SU-DHL-6 (cell line): ENCODE measurements around the gene EPHA8.

ENCODE experiments used
- H2AFZ ChIP-seq: fragments of 200-600 bp; sonication (generic); 2 replicates; pipeline ENCODE4 v1.6.1; 2014; ENCODE audit warnings: low read depth, mild to moderate bottlenecking, moderate library complexity, mixed read lengths, antibody characterized with exemption, low read length; ENCODE audit not compliant: severe bottlenecking
- H3F3A ChIP-seq: fragments of 200-600 bp; shearing (Covaris generic); 2 replicates; pipeline ENCODE4 v1.6.0; 2016; ENCODE audit warnings: antibody characterized with exemption, mild to moderate bottlenecking; ENCODE audit not compliant: insufficient read depth
- H3K27ac ChIP-seq: fragments of 200-600 bp; sonication (generic); 2 replicates; pipeline ENCODE4 v1.5.1; 2016; ENCODE audit warnings: low read depth, mild to moderate bottlenecking, low read length, moderate library complexity, mixed read lengths
- H3K27me3 ChIP-seq: fragments of 200-600 bp; sonication (generic), shearing (Covaris generic); 2 replicates; pipeline ENCODE4 v1.6.0; 2014; ENCODE audit warnings: mild to moderate bottlenecking, low read length
- H3K36me3 ChIP-seq: fragments of 200-600 bp; sonication (generic); 2 replicates; pipeline ENCODE4 v1.6.1; 2014; ENCODE audit warnings: mild to moderate bottlenecking, low read length, mixed read lengths
- H3K4me2 ChIP-seq: fragments of 300-600, 200-600 bp; shearing (Covaris generic), sonication (generic); 2 replicates; pipeline ENCODE4 v1.6.0; 2014; ENCODE audit warnings: low read length, low read depth, mild to moderate bottlenecking; ENCODE audit not compliant: poor library complexity, severe bottlenecking
- H3K4me3 ChIP-seq: fragments of 200-600 bp; sonication (generic); 2 replicates; pipeline ENCODE4 v1.5.1; 2014; ENCODE audit warnings: antibody characterized with exemption, low read length, mild to moderate bottlenecking, mixed read lengths; ENCODE audit not compliant: insufficient read depth, poor library complexity, severe bottlenecking
- H3K79me2 ChIP-seq: fragments of 200-600 bp; sonication (generic); 2 replicates; pipeline ENCODE4 v1.6.1; 2014; ENCODE audit warnings: mild to moderate bottlenecking, low read length, moderate library complexity; ENCODE audit not compliant: insufficient read depth
- H3K9ac ChIP-seq: fragments of 200-600 bp; sonication (generic); 2 replicates; pipeline ENCODE4 v1.7.0; 2014; ENCODE audit warnings: mild to moderate bottlenecking, low read length
- H3K9me2 ChIP-seq: fragments of 200-600 bp; sonication (generic); replicated peaks from 2 replicates; pipeline ENCODE4 v1.6.1; 2014; ENCODE audit warnings: low read length; ENCODE audit not compliant: insufficient read depth
- H3K9me3 ChIP-seq: fragments of 200-600 bp; sonication (generic); 2 replicates; pipeline ENCODE4 v1.6.1; 2014; ENCODE audit warnings: low read length, mixed read lengths; ENCODE audit not compliant: insufficient read depth
- H4K20me1 ChIP-seq: fragments of 200-600 bp; sonication (generic); 2 replicates; pipeline ENCODE4 v1.6.1; 2014; ENCODE audit warnings: low read depth, mild to moderate bottlenecking, antibody characterized with exemption, low read length, moderate library complexity, mixed read lengths
- EZH2phosphoT487 ChIP-seq: fragments of 200-600 bp; sonication (generic), shearing (Covaris generic); conservative IDR thresholded peaks from 2 replicates; pipeline ENCODE4 v1.6.1; 2018; ENCODE audit warnings: mild to moderate bottlenecking, antibody characterized with exemption, low read length, moderate library complexity, mixed read lengths
- TF ChIP-seq, protein P1 (sequence below): fragments of 200-600 bp; sonication (generic); IDR thresholded peaks from one replicate; pipeline ENCODE4 v1.5.1; 2017; ENCODE audit warnings: antibody characterized with exemption, mild to moderate bottlenecking, low read length, moderate library complexity; ENCODE audit not compliant: insufficient read depth, poor library complexity, severe bottlenecking

EPHA8 gene

DNA sequence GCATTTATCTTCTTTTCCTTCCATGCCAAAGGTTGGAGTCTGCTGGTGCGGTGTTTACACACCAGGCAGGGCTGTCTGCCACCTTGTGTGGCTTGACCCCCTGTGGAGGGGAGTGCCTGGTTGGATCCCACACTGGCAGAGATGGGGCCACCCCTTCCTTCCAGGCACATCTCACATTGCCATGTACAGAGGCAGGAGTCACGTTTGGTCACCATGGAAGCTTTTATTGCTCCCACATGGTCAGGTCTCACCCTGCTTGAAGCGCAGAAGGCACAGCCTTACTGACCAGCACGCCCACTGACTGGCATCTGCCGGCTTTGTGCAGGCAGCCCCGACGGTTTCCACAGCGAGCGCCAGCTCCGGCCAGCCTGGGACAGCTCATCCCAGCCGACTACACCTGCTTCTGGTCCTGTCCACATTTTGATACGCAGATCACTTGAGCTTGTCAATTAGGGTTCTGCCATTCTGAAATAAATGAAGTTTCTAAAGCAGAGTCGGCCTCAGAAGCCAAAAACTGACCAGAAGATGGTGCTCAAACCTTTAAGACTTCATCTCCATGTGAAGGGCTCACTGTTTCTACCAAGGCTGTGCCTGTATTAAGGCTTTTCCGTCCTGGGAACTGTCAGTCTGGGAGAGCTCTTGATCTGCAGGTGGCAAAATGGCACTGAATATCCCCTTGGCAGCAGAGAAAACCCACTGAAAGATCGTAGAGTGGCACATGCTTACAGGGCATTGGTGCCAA lies 35.6 kb upstream of the EPHA8 start:
- Histone ChIP-seq H3K36me3 (no peaks in the 10 kb centered on the region), H3K79me2 (no peaks in the 10 kb centered on the region), H3K27ac (no peak overlapping the region), H3K4me3 (no peak overlapping the region), H4K20me1 (no peaks in the 10 kb centered on the region), H3K9me3 (no peaks in the 10 kb centered on the region), H3K27me3 (no peaks in the 10 kb centered on the region), H3K9ac (no peak overlapping the region), H3F3A (no peaks in the 10 kb centered on the region), H3K9me2 (no peaks in the 10 kb centered on the region), H3K4me2 (no peak overlapping the region), H2AFZ (no peak overlapping the region)
- TF ChIP-seq, protein P1, sequence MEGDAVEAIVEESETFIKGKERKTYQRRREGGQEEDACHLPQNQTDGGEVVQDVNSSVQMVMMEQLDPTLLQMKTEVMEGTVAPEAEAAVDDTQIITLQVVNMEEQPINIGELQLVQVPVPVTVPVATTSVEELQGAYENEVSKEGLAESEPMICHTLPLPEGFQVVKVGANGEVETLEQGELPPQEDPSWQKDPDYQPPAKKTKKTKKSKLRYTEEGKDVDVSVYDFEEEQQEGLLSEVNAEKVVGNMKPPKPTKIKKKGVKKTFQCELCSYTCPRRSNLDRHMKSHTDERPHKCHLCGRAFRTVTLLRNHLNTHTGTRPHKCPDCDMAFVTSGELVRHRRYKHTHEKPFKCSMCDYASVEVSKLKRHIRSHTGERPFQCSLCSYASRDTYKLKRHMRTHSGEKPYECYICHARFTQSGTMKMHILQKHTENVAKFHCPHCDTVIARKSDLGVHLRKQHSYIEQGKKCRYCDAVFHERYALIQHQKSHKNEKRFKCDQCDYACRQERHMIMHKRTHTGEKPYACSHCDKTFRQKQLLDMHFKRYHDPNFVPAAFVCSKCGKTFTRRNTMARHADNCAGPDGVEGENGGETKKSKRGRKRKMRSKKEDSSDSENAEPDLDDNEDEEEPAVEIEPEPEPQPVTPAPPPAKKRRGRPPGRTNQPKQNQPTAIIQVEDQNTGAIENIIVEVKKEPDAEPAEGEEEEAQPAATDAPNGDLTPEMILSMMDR, result no peak
- no peak for TF ChIP-seq EZH2phosphoT487

DNA sequence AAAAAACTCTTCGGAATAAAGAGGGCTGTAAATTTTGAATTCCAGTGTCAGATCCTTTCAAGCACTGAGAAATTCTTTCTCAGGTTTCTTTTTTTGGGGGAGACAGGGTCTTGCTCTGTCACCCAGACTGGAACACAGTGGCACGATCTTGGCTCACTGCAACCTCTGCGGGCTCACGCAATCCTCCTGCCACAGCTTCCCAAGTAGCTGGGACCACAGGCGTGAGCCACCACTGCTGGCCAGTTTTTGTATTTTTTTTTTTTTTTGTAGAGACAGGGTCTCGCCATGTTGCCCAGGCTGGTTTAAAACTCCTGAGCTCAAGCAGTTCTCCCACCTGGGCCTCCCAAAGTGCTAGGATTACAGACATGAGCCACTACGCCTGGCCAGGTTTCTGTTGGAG lies 34.8 kb upstream of the EPHA8 start:
- Histone ChIP-seq H4K20me1 (no peaks in the 10 kb centered on the region), H3K79me2 (no peaks in the 10 kb centered on the region), H3K4me3 (no peak overlapping the region), H3K36me3 (no peaks in the 10 kb centered on the region), H3K9me3 (no peaks in the 10 kb centered on the region), H3K27me3 (no peaks in the 10 kb centered on the region), H3K4me2 (no peak overlapping the region), H3K9ac (no peak overlapping the region), H2AFZ (no peak overlapping the region), H3F3A (no peaks in the 10 kb centered on the region), H3K9me2 (no peaks in the 10 kb centered on the region), H3K27ac (no peak overlapping the region)
- TF ChIP-seq, protein P1, result no peak
- no peak for TF ChIP-seq EZH2phosphoT487

DNA sequence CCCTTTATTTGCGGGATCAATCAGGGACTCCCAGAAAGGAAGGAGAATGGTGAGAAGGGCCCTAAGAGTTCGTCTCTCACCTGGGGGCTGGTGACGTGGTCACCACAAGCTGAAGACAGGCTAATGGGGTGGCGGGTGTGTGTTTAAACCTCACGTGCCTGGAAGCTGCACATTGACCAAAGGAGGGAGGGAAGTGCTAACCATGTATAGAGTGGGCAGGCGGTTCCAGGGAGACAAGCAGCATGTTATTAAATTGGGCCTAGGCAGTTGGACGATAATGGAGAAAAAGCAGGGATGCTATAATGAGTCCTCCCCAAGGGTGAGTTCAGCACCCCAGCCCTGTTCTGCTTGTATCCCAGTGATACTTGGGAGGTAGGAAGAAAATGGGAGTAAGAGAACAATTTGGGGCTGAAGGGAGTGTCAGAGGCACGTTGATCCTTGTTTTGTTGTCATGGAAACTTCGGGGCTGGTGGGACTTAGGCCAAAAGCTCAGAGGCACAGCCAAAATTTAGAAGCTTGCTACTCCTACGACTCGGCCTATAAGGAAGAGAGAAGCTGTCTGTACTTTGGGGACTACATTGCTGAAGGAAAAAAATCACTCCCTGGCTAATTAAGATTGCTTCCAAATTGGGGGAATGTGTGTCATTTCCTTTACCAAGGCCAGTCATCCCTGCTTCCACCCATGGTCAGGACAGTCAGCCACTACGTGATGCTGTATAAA lies 33.2 kb upstream of the EPHA8 start:
- Histone ChIP-seq H3K27ac (no peak overlapping the region), H3K9me3 (no peaks in the 10 kb centered on the region), H4K20me1 (no peaks in the 10 kb centered on the region), H3K4me3 (no peak overlapping the region), H3K36me3 (no peaks in the 10 kb centered on the region), H3K9me2 (no peaks in the 10 kb centered on the region), H3K4me2 (no peak overlapping the region), H3F3A (no peaks in the 10 kb centered on the region), H3K79me2 (no peaks in the 10 kb centered on the region), H3K27me3 (no peaks in the 10 kb centered on the region), H3K9ac (no peak overlapping the region), H2AFZ (no peak overlapping the region)
- TF ChIP-seq, protein P1, result no peak
- no peak for TF ChIP-seq EZH2phosphoT487
